HCT116 (cell line): ENCODE data around the gene MAPK1. TPM values are rescaled to one million over a fixed set of nuclear protein-coding genes. Genes with fewer than 3 reads are reported as not detected.

Experiments
- ATAC-seq: fragments of 200-7000 bp; cut with Tn5 transposase; 2 replicates; pipeline ENCODE4 v1.9.1; 2020; ENCODE audit warnings: mild to moderate bottlenecking, moderate library complexity
- BruUV-seq: library from RNA; stranded (reverse); fragments of 400-500 nt; replicated peaks from 2 replicates; lab custom pipeline; 2021; lab: Mats Ljungman, UMichigan
- CTCF ChIA-PET: fragments of 300-600 bp; sonication (Branson Sonifier 250); formaldehyde crosslinking; loops from one replicate; lab custom pipeline; 2021; ENCODE audit warnings: antibody characterized with exemption; lab: Charles Lee
- POLR2A ChIA-PET: fragments of 300-600, 350-600 bp; sonication (Branson Sonifier 250); formaldehyde crosslinking; loops from one replicate; lab custom pipeline; 2021; ENCODE audit warnings: antibody characterized with exemption; lab: Charles Lee
- RAD21 ChIA-PET, 2 experiments: fragments of 300-600 bp; sonication (Branson Sonifier 250); formaldehyde crosslinking; loops; one replicate each; lab custom pipeline; 2023; ENCODE audit warnings: low total read pairs in 2 of 2; ENCODE audit not compliant: uncharacterized antibody in 2 of 2, unreplicated experiment in 2 of 2, low non-redundant PET in 1 of 2; lab: Charles Lee
- DNase-seq: peaks from one replicate; pipeline ENCODE4 v3.0.0-alpha.2; 2010; ENCODE audit warnings: low read depth, low spot score
- H2AFZ ChIP-seq: fragments of 200-600 bp; shearing (Covaris generic), sonication (generic); 2 replicates; pipeline ENCODE4 v1.6.1; 2017; ENCODE audit warnings: low read depth, mixed run types, mixed read lengths, antibody characterized with exemption, low read length; ENCODE audit not compliant: poor library complexity, severe bottlenecking
- H3K27ac ChIP-seq: 2 replicates; pipeline ENCODE4 v1.5.1; 2012; ENCODE audit warnings: low read depth, low read length
- H3K27me3 ChIP-seq: fragments of 200-600 bp; sonication (generic); 2 replicates; pipeline ENCODE4 v1.6.1; 2016; ENCODE audit warnings: mixed run types, low read length, mixed read lengths; ENCODE audit not compliant: insufficient read depth
- H3K36me3 ChIP-seq, 2 experiments: fragments of 200-500 bp in 1 of 2; fragments of 200-600 bp in 1 of 2; sonication (Bioruptor generic) in 1 of 2; sonication (generic) in 1 of 2; 2 replicates each; pipeline versions ENCODE4 v1.5.1 to v1.6.1; 2014 to 2016; ENCODE audit warnings: low read length in 2 of 2, inconsistent platforms in 1 of 2, mixed read lengths in 1 of 2, mixed run types in 1 of 2; ENCODE audit not compliant: insufficient read depth in 2 of 2, control insufficient read depth in 1 of 2
- H3K4me1 ChIP-seq, 2 experiments: fragments of 200-600 bp in 1 of 2; sonication (generic) in 1 of 2; 2 replicates each; pipeline versions ENCODE4 v1.5.1 to v1.6.1; 2012 to 2017; ENCODE audit warnings: low read length in 2 of 2, inconsistent platforms in 1 of 2, mild to moderate bottlenecking in 1 of 2, mixed read lengths in 1 of 2, mixed run types in 1 of 2, moderate library complexity in 1 of 2; ENCODE audit not compliant: insufficient read depth in 2 of 2, control insufficient read depth in 1 of 2
- H3K4me2 ChIP-seq: fragments of 200-600 bp; sonication (generic); 2 replicates; pipeline ENCODE4 v1.6.1; 2017; ENCODE audit warnings: mixed run types, low read length, mixed read lengths
- H3K4me3 ChIP-seq, 2 experiments: fragments of 200-600 bp in 1 of 2; sonication (generic) in 1 of 2; replicated peaks in 1 of 2; 2 replicates each; pipeline ENCODE4 v1.5.1; 2011 to 2016; ENCODE audit warnings: low read length in 2 of 2, control low read depth in 1 of 2, low read depth in 1 of 2, mild to moderate bottlenecking in 1 of 2, mixed read lengths in 1 of 2, mixed run types in 1 of 2
- H3K79me2 ChIP-seq: fragments of 200-600 bp; sonication (generic); 2 replicates; pipeline ENCODE4 v1.6.1; 2017; ENCODE audit warnings: mild to moderate bottlenecking, mixed run types, low read length, moderate library complexity, mixed read lengths; ENCODE audit not compliant: insufficient read depth
- H3K9ac ChIP-seq: fragments of 200-600 bp; sonication (generic); 2 replicates; pipeline ENCODE4 v1.6.1; 2016; ENCODE audit warnings: low read length, mixed read lengths
- H3K9me2 ChIP-seq: fragments of 200-600 bp; sonication (generic), shearing (Covaris generic); 2 replicates; pipeline ENCODE4 v1.6.1; 2017; ENCODE audit warnings: mixed run types, mild to moderate bottlenecking, moderate library complexity; ENCODE audit not compliant: insufficient read depth
- H3K9me3 ChIP-seq, 2 experiments: fragments of 200-500 bp in 1 of 2; fragments of 200-600 bp in 1 of 2; sonication (Bioruptor generic) in 1 of 2; sonication (generic) in 1 of 2; 2 replicates each; pipeline ENCODE4 v1.6.1; 2014 to 2017; ENCODE audit warnings: low read length in 2 of 2, mixed read lengths in 2 of 2, inconsistent platforms in 1 of 2, low read depth in 1 of 2, mild to moderate bottlenecking in 1 of 2, mixed run types in 1 of 2, moderate library complexity in 1 of 2; ENCODE audit not compliant: control insufficient read depth in 1 of 2, insufficient read depth in 1 of 2
- H4K20me1 ChIP-seq: fragments of 200-600 bp; sonication (generic), shearing (Covaris generic); 2 replicates; pipeline ENCODE4 v1.6.1; 2017; ENCODE audit warnings: mixed run types, mild to moderate bottlenecking, moderate library complexity; ENCODE audit not compliant: insufficient read depth
- CBX3 ChIP-seq: IDR thresholded peaks from 2 replicates; pipeline ENCODE4 v1.6.1; 2012; ENCODE audit warnings: low read depth
- CEBPB ChIP-seq: IDR thresholded peaks from 2 replicates; pipeline ENCODE4 v1.6.1; 2012; ENCODE audit warnings: low read depth
- CTCF ChIP-seq, 3 experiments: fragments of 200-600 bp in 1 of 3; sonication (generic) in 1 of 3; IDR thresholded peaks in 2 of 3; conservative IDR thresholded peaks in 1 of 3; 2 replicates each; pipeline ENCODE4 v1.5.1; 2012 to 2017; ENCODE audit warnings: low read depth in 2 of 3, low read length in 2 of 3, antibody characterized with exemption in 1 of 3, borderline replicate concordance in 1 of 3, control low read depth in 1 of 3, mild to moderate bottlenecking in 1 of 3, mixed read lengths in 1 of 3, mixed run types in 1 of 3, moderate library complexity in 1 of 3; ENCODE audit not compliant: insufficient read depth in 1 of 3
- EGR1 ChIP-seq: IDR thresholded peaks from 2 replicates; pipeline ENCODE4 v1.6.1; 2012; ENCODE audit warnings: low read depth
- EZH2 ChIP-seq: fragments of 200-600 bp; sonication (generic); IDR thresholded peaks from 2 replicates; pipeline ENCODE4 v1.6.1; 2017; ENCODE audit warnings: antibody characterized with exemption, mixed run types
- EZH2phosphoT487 ChIP-seq: fragments of 200-600 bp; IDR thresholded peaks from 2 replicates; pipeline ENCODE4 v1.6.1; 2018; ENCODE audit warnings: antibody characterized with exemption, borderline replicate concordance
- FOSL1 ChIP-seq: IDR thresholded peaks from 2 replicates; pipeline ENCODE4 v1.6.1; 2012; ENCODE audit warnings: low read depth
- JUND ChIP-seq: IDR thresholded peaks from 2 replicates; pipeline ENCODE4 v1.6.1; 2012
- POLR2A ChIP-seq: IDR thresholded peaks from 2 replicates; pipeline ENCODE4 v1.7.0; 2011; ENCODE audit warnings: borderline replicate concordance; ENCODE audit not compliant: insufficient read depth, insufficient read length; ENCODE audit errors: extremely low read depth
- POLR2AphosphoS5 ChIP-seq: IDR thresholded peaks from 2 replicates; pipeline ENCODE4 v1.6.1; 2011; ENCODE audit warnings: mild to moderate bottlenecking, low read depth, low read length, moderate library complexity
- RAD21 ChIP-seq: IDR thresholded peaks from 2 replicates; pipeline ENCODE4 v1.6.1; 2012; ENCODE audit warnings: low read depth, mild to moderate bottlenecking
- SP1 ChIP-seq: IDR thresholded peaks from 2 replicates; pipeline ENCODE4 v1.6.1; 2012; ENCODE audit warnings: low read depth
- SRF ChIP-seq: IDR thresholded peaks from 2 replicates; pipeline ENCODE4 v1.6.1; 2012; ENCODE audit warnings: low read depth
- TCF7L2 ChIP-seq: IDR thresholded peaks from 2 replicates; pipeline ENCODE4 v1.7.0; 2011; ENCODE audit warnings: borderline replicate concordance, inconsistent platforms; ENCODE audit not compliant: insufficient read depth, insufficient read length; ENCODE audit errors: extremely low read depth
- YY1 ChIP-seq: IDR thresholded peaks from 2 replicates; pipeline ENCODE4 v1.6.1; 2011; ENCODE audit warnings: low read length, low read depth, moderate library complexity, mild to moderate bottlenecking; ENCODE audit not compliant: insufficient replicate concordance; ENCODE audit errors: extremely low read depth
- ZFX ChIP-seq: fragments of 450-650 bp; IDR thresholded peaks from 2 replicates; pipeline ENCODE4 v1.6.1; 2017
- ZNF274 ChIP-seq: fragments of 200-500 bp; sonication (Bioruptor generic); IDR thresholded peaks from 2 replicates; pipeline ENCODE4 v1.6.1; 2014; ENCODE audit warnings: mild to moderate bottlenecking, low read depth, low read length, inconsistent platforms
- intact Hi-C: fragments of 100-400 bp; cut with micrococcal nuclease; formaldehyde crosslinking; loops from 2 replicates; pipeline ENCODE4 v1.10.0; 2022
- total RNA-seq: library from RNA; stranded (reverse); gene quantifications from one replicate; pipeline ENCODE4 v1.2.1, GENCODE V29; 2021; ENCODE audit not compliant: unreplicated experiment
- TF ChIP-seq, protein P1 (sequence below): IDR thresholded peaks from 2 replicates; pipeline ENCODE4 v1.6.1; 2012

Gene MAPK1
- total RNA-seq, 1 experiment from 2014 or later: 137 TPM

DNA sequence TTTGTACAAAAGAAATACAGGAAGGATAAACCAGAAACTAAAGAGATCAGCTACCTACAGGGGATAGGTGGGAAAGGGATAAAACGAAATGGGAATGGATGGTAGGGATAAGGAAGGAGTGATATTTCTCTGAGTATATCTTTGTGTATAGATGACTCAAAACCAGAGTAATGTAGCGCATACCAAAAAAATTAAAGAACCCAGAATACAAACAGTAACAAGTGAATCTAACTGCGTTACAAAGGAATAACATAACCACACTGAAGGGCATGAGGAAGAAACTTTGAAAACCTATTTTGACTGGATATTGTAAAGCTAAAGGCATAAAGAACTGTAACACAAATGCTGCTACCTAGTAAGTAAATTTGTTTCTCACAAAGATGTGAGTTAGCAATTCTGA lies 37.9 kb downstream of the MAPK1 start:
- no peak overlapping the region for H3K9ac ChIP-seq
- no peak overlapping the region for H2AFZ ChIP-seq
- CTCF ChIA-PET: no interaction called here
- no peaks in the 10 kb centered on the region for H3K27me3 ChIP-seq
- H3K79me2 ChIP-seq: peaks cover 91% of the 10 kb centered on the region
- no TSS peak for BruUV-seq
- no peaks in the 10 kb centered on the region for H3K9me2 ChIP-seq
- TF ChIP-seq EGR1 (no peak), POLR2A (no peak), FOSL1 (no peak), YY1 (no peak), EZH2 (no peak), CTCF (IDR thresholded peaks at IDR 0.05 in 2 of 3, conservative IDR thresholded peaks at IDR 0.05 in 1 of 3; ENCODE audit: borderline replicate concordance in 1 of 3, insufficient read depth in 1 of 3, low read depth in 2 of 3, low read length in 2 of 3) (no peak), RAD21 (no peak), JUND (no peak)
- TF ChIP-seq, protein P1, sequence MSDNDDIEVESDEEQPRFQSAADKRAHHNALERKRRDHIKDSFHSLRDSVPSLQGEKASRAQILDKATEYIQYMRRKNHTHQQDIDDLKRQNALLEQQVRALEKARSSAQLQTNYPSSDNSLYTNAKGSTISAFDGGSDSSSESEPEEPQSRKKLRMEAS: no peak
- TF ChIP-seq, all 23 proteins: peak for 0
- ChIA-PET POLR2A (no interaction called here), RAD21 (no interaction called here)
- peaks cover 0 to 3% of the 10 kb centered on the region in 2 experiments; a peak in 1 of 4 replicates for H3K36me3 ChIP-seq
- ATAC-seq: no peak
- DNase-seq: no peak
- no peak overlapping the region for H3K4me3 ChIP-seq
- H3K4me1 ChIP-seq: no peaks in the 10 kb centered on the region
- H3K27ac ChIP-seq: no peak overlapping the region
- H3K9me3 ChIP-seq: no peaks in the 10 kb centered on the region
- no peak overlapping the region for H3K4me2 ChIP-seq
- intact Hi-C loops: no loop called here
- peaks cover 6% of the 10 kb centered on the region; the same call in 1 of the 2 replicates for H4K20me1 ChIP-seq

DNA sequence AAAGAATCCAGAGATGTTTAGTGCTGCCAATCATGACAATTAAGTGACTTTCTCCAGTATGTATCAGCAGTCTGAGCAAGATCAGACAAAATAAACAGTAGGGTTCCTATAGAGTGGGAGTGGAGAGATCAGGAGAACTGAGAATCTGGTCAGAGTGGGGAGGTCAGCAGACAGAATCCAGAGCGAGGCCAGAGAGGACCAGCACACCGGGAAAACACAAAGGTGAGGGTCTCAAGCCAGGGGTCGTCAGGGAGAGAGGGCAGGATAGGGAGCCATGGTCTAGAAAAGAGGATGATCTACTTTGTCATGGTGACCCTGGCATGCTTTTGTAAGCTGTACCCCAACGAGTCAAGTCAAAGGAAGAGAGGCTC lies 39.2 kb downstream of the MAPK1 start:
- ChIA-PET CTCF (no interaction called here), POLR2A (no interaction called here), RAD21 (no interaction called here)
- DNase-seq: no peak
- Histone ChIP-seq H3K36me3 (peaks cover 0 to 3% of the 10 kb centered on the region in 2 experiments; a peak in 1 of 4 replicates), H3K4me2 (no peak overlapping the region), H3K79me2 (peaks cover 98% of the 10 kb centered on the region), H3K27me3 (no peaks in the 10 kb centered on the region), H3K4me1 (no peaks in the 10 kb centered on the region), H3K9me3 (no peaks in the 10 kb centered on the region), H3K9ac (no peak overlapping the region), H4K20me1 (peaks cover 6% of the 10 kb centered on the region; the same call in 1 of the 2 replicates), H2AFZ (no peak overlapping the region), H3K4me3 (no peak overlapping the region), H3K9me2 (no peaks in the 10 kb centered on the region), H3K27ac (no peak overlapping the region)
- intact Hi-C loops: no loop called here
- ATAC-seq: no peak
- no TSS peak for BruUV-seq
- TF ChIP-seq CTCF (IDR thresholded peaks at IDR 0.05 in 2 of 3, conservative IDR thresholded peaks at IDR 0.05 in 1 of 3; ENCODE audit: borderline replicate concordance in 1 of 3, insufficient read depth in 1 of 3, low read depth in 2 of 3, low read length in 2 of 3): no peak
- no peak for TF ChIP-seq ZFX
- TF ChIP-seq POLR2AphosphoS5: no peak
- TF ChIP-seq CEBPB: no peak
- TF ChIP-seq TCF7L2: no peak
- TF ChIP-seq EZH2phosphoT487: no peak
- TF ChIP-seq EGR1: no peak
- no peak for TF ChIP-seq POLR2A
- TF ChIP-seq EZH2: no peak
- no peak for TF ChIP-seq FOSL1
- no peak for TF ChIP-seq SP1
- TF ChIP-seq SRF: no peak
- TF ChIP-seq JUND: no peak
- no peak for TF ChIP-seq ZNF274
- no peak for TF ChIP-seq CBX3
